NT2/D1 (cell line): ENCODE measurements around the gene MLEC.

Source experiments
- SUZ12 ChIP-seq: IDR thresholded peaks from 2 replicates; pipeline ENCODE4 v1.6.1; 2011; ENCODE audit not compliant: insufficient read length, insufficient read depth; ENCODE audit errors: extremely low read depth
- YY1 ChIP-seq: IDR thresholded peaks from 2 replicates; pipeline ENCODE4 v1.6.1; 2011; ENCODE audit not compliant: insufficient read length, insufficient read depth

GRCh38 chr12:120725659-120726509 is 38.9 kb downstream of the MLEC start, which contains the start of gene ACADS:
- TF ChIP-seq YY1 = peak; percentile 16
- TF ChIP-seq SUZ12 = no peak
